IMR-90 (cell line): Measurements from ENCODE around the gene RASGRP3. TPM values are rescaled to one million over a fixed set of nuclear protein-coding genes. Genes with fewer than 3 reads are reported as not detected.

Experiments used
- ATAC-seq: fragments of 200-7000 bp; cut with Tn5 transposase; 2 replicates; pipeline ENCODE4 v1.9.1; 2020; ENCODE audit warnings: low read depth, mild to moderate bottlenecking, moderate library complexity
- BruUV-seq: library from RNA; stranded (reverse); fragments of 400-500 nt; replicated peaks from 2 replicates; lab custom pipeline; 2021; lab: Mats Ljungman, UMichigan
- CTCF ChIA-PET: fragments of 300-600 bp; formaldehyde crosslinking; extraction: SDS; loops from one replicate; lab custom pipeline; 2021; ENCODE audit warnings: antibody characterized with exemption; lab: Yijun Ruan, JAX
- POLR2A ChIA-PET: fragments of 300-600 bp; sonication (Branson Sonifier 250); formaldehyde crosslinking; loops from one replicate; lab custom pipeline; 2022; ENCODE audit warnings: antibody characterized with exemption; ENCODE audit not compliant: unreplicated experiment; lab: Charles Lee
- DNase-seq: peaks from one replicate; pipeline ENCODE4 v3.0.0; 2013
- H2AFZ ChIP-seq: replicated peaks from 2 replicates; pipeline ENCODE3; 2013; ENCODE audit warnings: low read length, mild to moderate bottlenecking; ENCODE audit not compliant: poor library complexity
- H2AK5ac ChIP-seq: 2 replicates; pipeline ENCODE4 v1.6.1; 2013; ENCODE audit warnings: low read depth, low read length, inconsistent platforms
- H2AK9ac ChIP-seq: replicated peaks from 2 replicates; pipeline ENCODE3; 2013; ENCODE audit warnings: mild to moderate bottlenecking, low read depth, low read length, moderate library complexity; ENCODE audit not compliant: poor library complexity
- H2BK120ac ChIP-seq: 2 replicates; pipeline ENCODE4 v1.6.1; 2013; ENCODE audit warnings: low read depth, low read length, inconsistent platforms
- H2BK15ac ChIP-seq: 3 replicates; pipeline ENCODE4 v1.6.1; 2013; ENCODE audit warnings: low read depth, low read length, inconsistent platforms
- H2BK20ac ChIP-seq: 2 replicates; pipeline ENCODE4 v1.6.1; 2013; ENCODE audit warnings: low read depth, mild to moderate bottlenecking, inconsistent platforms, low read length, moderate library complexity
- H2BK5ac ChIP-seq: 2 replicates; pipeline ENCODE4 v1.6.1; 2013; ENCODE audit warnings: mild to moderate bottlenecking, low read depth, low read length, inconsistent platforms; ENCODE audit not compliant: poor library complexity, severe bottlenecking
- H3K14ac ChIP-seq: replicated peaks from 2 replicates; pipeline ENCODE4 v1.6.1; 2013; ENCODE audit warnings: low read depth, low read length, inconsistent platforms
- H3K18ac ChIP-seq: 2 replicates; pipeline ENCODE4 v1.6.1; 2013; ENCODE audit warnings: low read depth, low read length, control low read depth
- H3K23ac ChIP-seq: 2 replicates; pipeline ENCODE4 v1.6.1; 2013; ENCODE audit warnings: low read depth, low read length, inconsistent platforms
- H3K27ac ChIP-seq: 2 replicates; pipeline ENCODE4 v1.5.1; 2013; ENCODE audit warnings: mild to moderate bottlenecking, control low read depth, low read length; ENCODE audit not compliant: insufficient read depth
- H3K27me3 ChIP-seq: 2 replicates; pipeline ENCODE4 v1.6.1; 2013; ENCODE audit warnings: low read length; ENCODE audit not compliant: control insufficient read depth, insufficient read depth
- H3K36me3 ChIP-seq: 2 replicates; pipeline ENCODE4 v1.6.1; 2013; ENCODE audit warnings: low read length, mixed read lengths; ENCODE audit not compliant: control insufficient read depth, insufficient read depth
- H3K4ac ChIP-seq: 2 replicates; pipeline ENCODE4 v1.6.1; 2013; ENCODE audit warnings: low read depth, low read length, inconsistent platforms
- H3K4me1 ChIP-seq: 2 replicates; pipeline ENCODE4 v1.6.1; 2013; ENCODE audit warnings: low read length, mixed read lengths; ENCODE audit not compliant: control insufficient read depth, insufficient read depth
- H3K4me2 ChIP-seq: 2 replicates; pipeline ENCODE4 v1.6.1; 2013; ENCODE audit warnings: low read depth, mild to moderate bottlenecking, control low read depth, low read length, moderate library complexity
- H3K4me3 ChIP-seq: 2 replicates; pipeline ENCODE4 v1.5.1; 2013; ENCODE audit warnings: low read depth, mild to moderate bottlenecking, control low read depth, low read length, moderate library complexity; ENCODE audit not compliant: insufficient read depth
- H3K56ac ChIP-seq: 2 replicates; pipeline ENCODE4 v1.6.1; 2013; ENCODE audit warnings: low read length, inconsistent platforms; ENCODE audit not compliant: insufficient read depth; ENCODE audit errors: extremely low read depth
- H3K79me1 ChIP-seq, 2 experiments: 2 replicates each; pipeline ENCODE4 v1.6.1; 2013; ENCODE audit warnings: low read length in 2 of 2, inconsistent platforms in 1 of 2, low read depth in 1 of 2
- H3K9ac ChIP-seq: 2 replicates; pipeline ENCODE4 v1.6.1; 2013; ENCODE audit warnings: low read depth, low read length, control low read depth
- H3K9me1 ChIP-seq: 2 replicates; pipeline ENCODE4 v1.6.1; 2013; ENCODE audit warnings: low read length, inconsistent platforms; ENCODE audit not compliant: insufficient read depth
- H3K9me3 ChIP-seq: 2 replicates; pipeline ENCODE4 v1.6.1; 2013; ENCODE audit warnings: low read length; ENCODE audit not compliant: control insufficient read depth, insufficient read depth
- H4K20me1 ChIP-seq: 2 replicates; pipeline ENCODE4 v1.6.1; 2013; ENCODE audit warnings: low read length, inconsistent platforms; ENCODE audit not compliant: insufficient read depth
- H4K5ac ChIP-seq: 2 replicates; pipeline ENCODE4 v1.6.1; 2013; ENCODE audit warnings: mild to moderate bottlenecking, low read depth, low read length, control low read depth
- H4K8ac ChIP-seq, 2 experiments: 2 replicates each; pipeline ENCODE4 v1.6.1; 2013; ENCODE audit warnings: low read depth in 2 of 2, low read length in 2 of 2, control low read depth in 1 of 2, inconsistent platforms in 1 of 2
- H4K91ac ChIP-seq: 2 replicates; pipeline ENCODE4 v1.6.1; 2013; ENCODE audit warnings: low read depth, low read length, inconsistent platforms; ENCODE audit not compliant: insufficient read depth
- CHD1 ChIP-seq: IDR thresholded peaks from 2 replicates; pipeline ENCODE4 v1.6.1; 2012; ENCODE audit warnings: low read depth, low read length, improper control_type of control experiment
- FOS ChIP-seq: fragments of 150-350 bp; IDR thresholded peaks from 2 replicates; pipeline ENCODE4 v1.6.1; 2016; ENCODE audit warnings: low read depth, low read length
- MXI1 ChIP-seq: IDR thresholded peaks from 2 replicates; pipeline ENCODE4 v1.6.1; 2012; ENCODE audit warnings: low read depth, mild to moderate bottlenecking, low read length, moderate library complexity, borderline replicate concordance
- RCOR1 ChIP-seq: IDR thresholded peaks from 2 replicates; pipeline ENCODE4 v1.6.1; 2012; ENCODE audit warnings: mild to moderate bottlenecking, low read length, improper control_type of control experiment; ENCODE audit not compliant: insufficient replicate concordance
- SMC3 ChIP-seq: fragments of 150-350 bp; IDR thresholded peaks from 2 replicates; pipeline ENCODE4 v1.6.1; 2016; ENCODE audit warnings: low read depth, mild to moderate bottlenecking, antibody characterized with exemption, low read length, moderate library complexity
- USF2 ChIP-seq: fragments of 150-350 bp; IDR thresholded peaks from 2 replicates; pipeline ENCODE4 v1.6.1; 2017; ENCODE audit warnings: mild to moderate bottlenecking, antibody characterized with exemption, low read length, low read depth
- WGBS, 2 experiments: methylation state at CpG; one replicate each; pipeline versions ENCODE4 v1.1.5 to v1.1.7; 2013; ENCODE audit warnings: missing lambda C conversion rate in 2 of 2; ENCODE audit not compliant: insufficient read length in 1 of 2; ENCODE audit errors: extremely low coverage in 2 of 2; 5-methylcytosine and 5-hydroxymethylcytosine counted together
- dilution Hi-C: fragments of 300-500 bp; cut with HindIII; formaldehyde crosslinking; loops from one replicate; pipeline ENCODE4 v1.14.3; 2018; ENCODE audit warnings: low sequenced_read_pairs; ENCODE audit not compliant: unreplicated experiment
- in situ Hi-C: fragments of 300-500 bp; cut with MboI; formaldehyde crosslinking; loops from 3 replicates; pipeline ENCODE4 v1.14.3; 2019; ENCODE audit warnings: low sequenced_read_pairs, inconsistent platforms, mixed read lengths
- intact Hi-C: fragments of 100-400 bp; cut with micrococcal nuclease; formaldehyde crosslinking; loops from 2 replicates; pipeline ENCODE4 v1.10.0; 2022
- polyA plus RNA-seq, 3 experiments: library from polyadenylated mRNA; depleted of rRNA; stranded (reverse); fragments of >200 nt; gene quantifications; 2 replicates each; pipeline ENCODE4 v1.2.3, GENCODE V29; 2012; ENCODE audit warnings: low replicate concordance in 1 of 3
- total RNA-seq: library from RNA; depleted of rRNA; stranded (reverse); fragments of >200 nt; gene quantifications from 2 replicates; pipeline ENCODE4 v1.2.3, GENCODE V29; 2012

Gene RASGRP3
- total and polyA plus RNA-seq, 2 of the 4 experiments (the other 2 are of a cell fraction) = 1.7 to 3.0 TPM

GRCh38 chr2:33442528-33443079, 33.8 kb upstream of the RASGRP3 start:
- H3K4ac ChIP-seq = no peak overlapping the region
- no peak overlapping the region for H3K27ac ChIP-seq
- no peak overlapping the region for H4K8ac ChIP-seq
- H3K18ac ChIP-seq = no peak overlapping the region
- ChIA-PET POLR2A (no interaction called here), CTCF (interaction anchor here (1.6 kb wide), 1 partner anchor 29 kb away, joined by 16 read pairs; no protein-coding TSS in a partner anchor)
- no peak overlapping the region for H4K91ac ChIP-seq
- TF ChIP-seq SMC3 (no peak), RCOR1 (no peak), USF2 (no peak), CHD1 (no peak), MXI1 (no peak), FOS (no peak)
- no peak overlapping the region for H3K9ac ChIP-seq
- no peak overlapping the region; the same call in 1 of the 2 replicates for H2AK5ac ChIP-seq
- H2BK120ac ChIP-seq = no peak overlapping the region
- no peaks in the 10 kb centered on the region for H3K36me3 ChIP-seq
- intact Hi-C loops = loop anchor here (2.0 to 5.0 kb wide), 3 partner anchors 150 to 495 kb away; partner anchors contain the start of gene LTBP1
- no peak overlapping the region for H2BK5ac ChIP-seq
- in situ Hi-C loops = no loop called here
- no peak overlapping the region for H3K56ac ChIP-seq
- no peak overlapping the region for H3K4me3 ChIP-seq
- ATAC-seq (no peak), DNase-seq (no peak)
- BruUV-seq = no TSS peak
- H2AK9ac ChIP-seq = no peak overlapping the region
- no peak overlapping the region for H3K14ac ChIP-seq
- no peak overlapping the region for H3K23ac ChIP-seq
- H4K5ac ChIP-seq = no peak overlapping the region
- no CpG with 5 or more reads among the region's 6 CpGs for WGBS, 2 experiments
- dilution Hi-C loops = no loop called here
- peaks cover 4% of the 10 kb centered on the region; the same call in 1 of the 2 replicates for H3K4me1 ChIP-seq
- H3K9me1 ChIP-seq = peaks cover 5% of the 10 kb centered on the region; the same call in 1 of the 2 replicates
- no peak overlapping the region for H2BK15ac ChIP-seq
- no peaks in the 10 kb centered on the region for H3K9me3 ChIP-seq
- no peak overlapping the region for H3K4me2 ChIP-seq
- H2AFZ ChIP-seq = no peak overlapping the region
- H3K79me1 ChIP-seq = no peaks in the 10 kb centered on the region
- no peaks in the 10 kb centered on the region for H3K27me3 ChIP-seq
- H2BK20ac ChIP-seq = no peak overlapping the region
- no peaks in the 10 kb centered on the region for H4K20me1 ChIP-seq
